Measurements from ENCODE around the gene SCART1. TPM values are rescaled to one million over a fixed set of nuclear protein-coding genes. Genes with fewer than 3 reads are reported as not detected.

SCART1 gene
- total RNA-seq, 2 donors from 2014 or later = 10.6 to 12.1 TPM

- TF ChIP-seq CTCF (IDR thresholded peaks at IDR 0.05) = no peak
- Histone ChIP-seq H3K4me1 (ENCODE audit: control insufficient read depth in 1 of 2, low read depth in 2 of 2) (no peaks in the 10 kb centered on the region), H3K4me3 (no peak overlapping the region), H3K27me3 (replicated peaks; ENCODE audit: insufficient read depth) (no peaks in the 10 kb centered on the region), H3K9me3 (no peaks in the 10 kb centered on the region), H3K27ac (no peak overlapping the region), H3K36me3 (no peaks in the 10 kb centered on the region)
- no peak for DNase-seq (ENCODE audit: low spot score)
- no peak for ATAC-seq (ENCODE audit: insufficient number of reproducible peaks, low FRiP score, low read depth)
These were observed 4.4 kb downstream of the SCART1 start for GRCh38 chr10:133458021-133458709.

- Histone ChIP-seq H3K4me1 (ENCODE audit: control insufficient read depth in 1 of 2, low read depth in 2 of 2) (no peaks in the 10 kb centered on the region), H3K4me3 (no peak overlapping the region), H3K27ac (no peak overlapping the region), H3K36me3 (no peaks in the 10 kb centered on the region), H3K9me3 (no peaks in the 10 kb centered on the region), H3K27me3 (replicated peaks; ENCODE audit: insufficient read depth) (no peaks in the 10 kb centered on the region)
- ATAC-seq (ENCODE audit: insufficient number of reproducible peaks, low FRiP score, low read depth) = no peak
- TF ChIP-seq CTCF (IDR thresholded peaks at IDR 0.05) = no peak
- DNase-seq (ENCODE audit: low spot score) = no peak
These were observed 5.1 kb downstream of the SCART1 start for GRCh38 chr10:133458710-133459453.

GRCh38 chr10:133459454-133460207 is 5.9 kb downstream of the SCART1 start:
- TF ChIP-seq CTCF (IDR thresholded peaks at IDR 0.05) = no peak
- Histone ChIP-seq H3K4me1 (ENCODE audit: control insufficient read depth in 1 of 2, low read depth in 2 of 2) (no peaks in the 10 kb centered on the region), H3K9me3 (no peaks in the 10 kb centered on the region), H3K4me3 (no peak overlapping the region), H3K27ac (no peak overlapping the region), H3K36me3 (no peaks in the 10 kb centered on the region), H3K27me3 (replicated peaks; ENCODE audit: insufficient read depth) (no peaks in the 10 kb centered on the region)
- DNase-seq (ENCODE audit: low spot score) = no peak
- ATAC-seq (ENCODE audit: insufficient number of reproducible peaks, low FRiP score, low read depth) = no peak

- Histone ChIP-seq H3K4me1 (ENCODE audit: control insufficient read depth in 1 of 2, low read depth in 2 of 2) (no peaks in the 10 kb centered on the region), H3K4me3 (no peak overlapping the region), H3K9me3 (no peaks in the 10 kb centered on the region), H3K36me3 (no peaks in the 10 kb centered on the region), H3K27me3 (replicated peaks; ENCODE audit: insufficient read depth) (no peaks in the 10 kb centered on the region), H3K27ac (no peak overlapping the region)
- TF ChIP-seq CTCF (IDR thresholded peaks at IDR 0.05) = no peak
- DNase-seq (ENCODE audit: low spot score) = no peak
- ATAC-seq (ENCODE audit: insufficient number of reproducible peaks, low FRiP score, low read depth) = no peak
These were observed 6.5 kb downstream of the SCART1 start for GRCh38 chr10:133460208-133460769.

- Histone ChIP-seq H3K27ac (no peak overlapping the region), H3K4me1 (ENCODE audit: control insufficient read depth in 1 of 2, low read depth in 2 of 2) (no peaks in the 10 kb centered on the region), H3K36me3 (no peaks in the 10 kb centered on the region), H3K9me3 (no peaks in the 10 kb centered on the region), H3K27me3 (replicated peaks; ENCODE audit: insufficient read depth) (no peaks in the 10 kb centered on the region), H3K4me3 (no peak overlapping the region)
- ATAC-seq (ENCODE audit: insufficient number of reproducible peaks, low FRiP score, low read depth) (no peak), DNase-seq (ENCODE audit: low spot score) (no peak)
- no peak for TF ChIP-seq CTCF (IDR thresholded peaks at IDR 0.05)
These were observed 7.3 kb downstream of the SCART1 start for GRCh38 chr10:133461027-133461426.
